AG04450 (cell line): ENCODE data around the gene RABGEF1. TPM values are rescaled to one million over a fixed set of nuclear protein-coding genes. Genes with fewer than 3 reads are reported as not detected.
"Not testable (repeated sequence)": the region's sequence is repeated elsewhere in the genome, so short reads cannot be mapped to it uniquely, and the experiment has no call there.

ENCODE experiments used
- CTCF ChIA-PET: fragments of 300-600, 350-600 bp; formaldehyde crosslinking; extraction: SDS; loops from one replicate; lab custom pipeline; 2022; ENCODE audit warnings: antibody characterized with exemption, inconsistent platforms; lab: Charles Lee
- POLR2A ChIA-PET: fragments of 350-600 bp; formaldehyde crosslinking; extraction: SDS; loops from one replicate; lab custom pipeline; 2021; ENCODE audit warnings: antibody characterized with exemption, inconsistent platforms; lab: Yijun Ruan, JAX
- DNase-seq: peaks from one replicate; pipeline ENCODE4 v3.0.0-alpha.2; 2011; ENCODE audit warnings: low read depth, low spot score
- H3K27ac ChIP-seq: one replicate; pipeline ENCODE4 v1.5.1; 2012; ENCODE audit warnings: low read depth, low read length, control low read depth
- H3K27me3 ChIP-seq: one replicate; pipeline ENCODE4 v1.6.0; 2012; ENCODE audit warnings: low read length; ENCODE audit not compliant: control insufficient read depth, insufficient read depth
- H3K4me3 ChIP-seq: 2 replicates; pipeline ENCODE4 v1.5.1; 2011; ENCODE audit warnings: mild to moderate bottlenecking, low read depth, low read length, control low read depth
- H3K9me3 ChIP-seq: 2 replicates; pipeline ENCODE4 v1.5.1; 2012; ENCODE audit warnings: low read length; ENCODE audit not compliant: control insufficient read depth, insufficient read depth
- CTCF ChIP-seq: IDR thresholded peaks from 2 replicates; pipeline ENCODE4 v1.5.1; 2011; ENCODE audit warnings: low read depth, low read length, control low read depth, inconsistent platforms
- polyA plus RNA-seq: library from polyadenylated mRNA; depleted of rRNA; stranded (reverse); fragments of >200 nt; gene quantifications from 2 replicates; pipeline ENCODE4 v1.2.3, GENCODE V29; 2011

RABGEF1 gene
- polyA plus RNA-seq, 1 experiment = 27.1 TPM

DNA sequence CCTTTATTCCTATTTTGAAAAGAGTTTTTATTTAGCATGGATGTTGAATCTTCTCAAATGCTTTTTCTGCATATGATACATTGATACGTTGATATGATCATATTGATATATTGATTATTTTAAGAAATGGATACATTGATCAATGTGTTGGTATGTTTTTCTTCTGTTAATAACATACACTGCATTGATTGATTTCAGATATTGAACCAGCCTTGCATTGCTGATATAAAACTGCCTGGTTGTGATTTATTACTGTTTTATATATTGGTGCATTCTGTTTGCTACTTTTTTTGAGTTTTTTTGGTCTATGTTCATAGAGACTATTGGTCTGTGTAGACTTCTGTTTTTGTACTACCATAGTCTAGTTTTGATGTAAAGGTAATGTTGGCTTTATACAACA, 26.8 kb upstream of the RABGEF1 start:
- ChIA-PET CTCF (no interaction called here), POLR2A (no interaction called here)
- H3K9me3 ChIP-seq = 0 out of 2 replicates have a peak, but pooled peaks cover 3% of the 10 kb centered on the region
- no peak overlapping the region for H3K4me3 ChIP-seq
- H3K27ac ChIP-seq = no peak overlapping the region
- H3K27me3 ChIP-seq = no peaks in the 10 kb centered on the region
- no peak for TF ChIP-seq CTCF
- no peak for DNase-seq

- POLR2A ChIA-PET, CTCF ChIA-PET: not testable (repeated sequence)
Measured at GRCh38 chr7:66716634-66717033, 23.9 kb upstream of the RABGEF1 start.

DNA sequence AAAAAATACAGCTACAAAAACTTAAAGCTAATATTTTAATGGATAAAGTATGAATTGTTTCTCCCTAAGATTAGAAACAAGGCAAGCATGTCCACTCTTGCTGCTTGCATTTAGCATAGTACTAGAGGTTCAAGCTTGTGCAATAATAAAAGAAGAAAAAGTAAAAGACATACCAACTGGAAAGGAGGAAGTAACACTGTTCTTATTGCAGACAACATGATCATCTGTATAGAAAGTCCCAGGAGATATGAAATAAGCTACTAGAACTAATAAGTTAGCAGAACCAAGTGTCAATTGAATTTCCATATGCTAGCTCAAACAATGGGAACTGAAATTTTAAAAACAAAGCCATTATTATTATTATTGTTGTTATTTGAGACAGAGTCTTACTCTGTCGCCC, 20.0 kb upstream of the RABGEF1 start:
- no peak overlapping the region for H3K4me3 ChIP-seq
- H3K9me3 ChIP-seq = peaks cover 14% of the 10 kb centered on the region
- ChIA-PET POLR2A (interaction anchor here (0.5 kb wide), 1 partner anchor 15 kb away, joined by 3 read pairs; no protein-coding TSS in a partner anchor), CTCF (no interaction called here)
- no peak overlapping the region for H3K27ac ChIP-seq
- no peak for DNase-seq
- no peaks in the 10 kb centered on the region for H3K27me3 ChIP-seq
- TF ChIP-seq CTCF = no peak

More at GRCh38 chr7:66716634-66717033, 23.9 kb upstream of the RABGEF1 start:
- not testable (repeated sequence) for H3K4me3 ChIP-seq, DNase-seq, H3K9me3 ChIP-seq, H3K27me3 ChIP-seq, H3K27ac ChIP-seq

DNA sequence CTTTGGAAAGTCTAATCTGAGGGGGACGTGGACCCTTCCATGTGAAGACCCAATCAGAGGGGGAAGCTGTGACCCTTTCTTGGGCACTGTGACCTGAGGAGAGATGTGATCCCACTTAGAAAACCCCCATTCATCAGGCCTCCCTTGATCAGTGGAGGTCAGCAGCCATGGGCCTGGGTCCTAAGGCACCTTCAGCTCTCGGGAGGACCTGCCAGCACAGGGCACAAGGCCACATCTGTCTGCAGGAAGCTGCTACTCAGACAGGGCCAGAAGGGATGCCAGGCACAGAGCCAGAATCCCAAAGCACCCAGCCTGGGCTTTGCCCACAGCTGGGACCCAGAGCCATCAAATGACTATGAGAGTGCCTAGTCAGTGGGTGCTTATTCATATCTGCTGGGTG, 14.7 kb upstream of the RABGEF1 start:
- no peak for DNase-seq
- Histone ChIP-seq H3K27me3 (no peaks in the 10 kb centered on the region), H3K27ac (no peak overlapping the region), H3K9me3 (peaks cover 14% of the 10 kb centered on the region), H3K4me3 (no peak overlapping the region)
- no peak for TF ChIP-seq CTCF
- ChIA-PET POLR2A (interaction anchor here (1.8 kb wide), 1 partner anchor 15 kb away, joined by 4 read pairs; the partner anchor contains the start of gene RABGEF1), CTCF (no interaction called here)

- POLR2A ChIA-PET = interaction anchor here (1.8 kb wide), 1 partner anchor 13 kb away, joined by 4 read pairs; the partner anchor contains the start of gene RABGEF1
- peaks cover 14% of the 10 kb centered on the region for H3K9me3 ChIP-seq
- CTCF ChIA-PET = no interaction called here
- TF ChIP-seq CTCF = no peak
- H3K27me3 ChIP-seq = no peaks in the 10 kb centered on the region
- no peak overlapping the region for H3K4me3 ChIP-seq
- DNase-seq = no peak
- H3K27ac ChIP-seq = no peak overlapping the region
Measured at GRCh38 chr7:66727058-66727457, 13.5 kb upstream of the RABGEF1 start.

DNA sequence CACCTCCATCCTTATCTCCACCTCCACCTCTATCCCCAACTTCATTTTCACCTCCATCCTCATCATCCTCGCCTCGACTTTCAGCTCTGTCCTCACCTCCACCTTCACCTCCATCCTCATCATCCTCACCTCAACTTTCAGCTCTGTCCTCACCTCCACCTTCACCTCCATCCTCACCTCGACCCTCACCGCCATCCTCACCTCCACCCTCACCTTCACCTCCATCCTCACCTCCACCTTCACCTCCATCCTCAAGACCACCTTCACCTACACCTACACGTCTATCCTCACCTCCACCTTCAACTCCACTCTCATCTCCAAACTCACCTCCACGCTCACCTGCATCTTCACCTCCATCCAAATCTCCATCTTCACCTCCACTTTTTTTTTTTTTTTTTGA, 12.0 kb upstream of the RABGEF1 start:
- no peak overlapping the region for H3K4me3 ChIP-seq
- peaks cover 8% of the 10 kb centered on the region for H3K9me3 ChIP-seq
- DNase-seq = no peak
- H3K27me3 ChIP-seq = no peaks in the 10 kb centered on the region
- H3K27ac ChIP-seq = no peak overlapping the region
- no peak for TF ChIP-seq CTCF
- ChIA-PET POLR2A (no interaction called here), CTCF (no interaction called here)
